ENCODE results near the gene ADGRG1. TPM values are rescaled to one million over a fixed set of nuclear protein-coding genes. Genes with fewer than 3 reads are reported as not detected.
A peak's percentile ranks its signal among the peaks of the same experiment; 100 is the strongest.

Gene ADGRG1
- total RNA-seq, 1 experiment from 2014 or later = 20.6 TPM

GRCh38 chr16:57635266-57636097 is 7.1 kb downstream of the ADGRG1 start:
- DNase-seq (ENCODE audit: low read depth) = no peak

DNA sequence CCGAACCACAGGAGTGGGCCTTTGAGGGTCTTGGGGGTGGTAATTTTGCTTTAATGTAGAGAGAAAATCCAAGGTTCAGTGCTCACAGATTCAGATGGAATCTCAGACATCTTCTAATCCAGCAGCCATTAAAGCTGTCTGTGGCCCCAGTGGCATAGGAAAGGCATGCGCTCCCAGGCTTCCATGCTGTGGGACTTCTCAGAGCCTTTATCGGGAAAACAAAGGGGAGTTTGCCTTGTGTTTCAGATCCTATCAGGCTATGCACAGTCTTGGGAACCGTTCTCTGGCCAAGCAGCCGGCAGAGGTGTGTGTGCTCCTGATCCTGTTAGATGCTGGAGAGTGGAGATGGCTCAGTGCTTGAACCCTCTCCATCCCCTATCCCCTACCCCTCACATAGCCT is 7.8 kb downstream of the ADGRG1 start:
- no peak for DNase-seq (ENCODE audit: low read depth)

GRCh38 chr16:57637020-57637419 is 8.6 kb downstream of the ADGRG1 start:
- no peak for DNase-seq (ENCODE audit: low read depth)

GRCh38 chr16:57637424-57637823 is 9.0 kb downstream of the ADGRG1 start:
- no peak for DNase-seq (ENCODE audit: low read depth)

DNA sequence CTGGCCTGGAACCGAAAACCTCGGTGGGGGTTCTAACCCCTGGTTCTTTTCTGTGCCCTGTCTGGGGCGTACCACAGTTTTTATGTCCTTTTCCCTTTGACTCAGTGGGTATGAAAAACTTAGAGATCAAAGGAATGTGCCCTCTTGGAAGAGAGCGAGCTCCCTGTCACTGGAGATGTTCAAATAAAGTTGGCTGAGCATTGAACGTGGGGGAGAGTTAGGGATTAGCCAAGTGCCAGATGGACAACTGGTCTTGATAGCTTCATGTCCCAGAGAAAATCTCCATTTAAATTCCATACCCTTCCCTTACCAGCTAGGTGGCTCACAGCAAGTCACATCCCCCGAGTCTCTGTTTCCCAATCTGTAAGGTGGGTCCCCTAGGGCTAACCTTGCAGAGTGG is 9.5 kb downstream of the ADGRG1 start:
- no peak for DNase-seq (ENCODE audit: low read depth)

DNA sequence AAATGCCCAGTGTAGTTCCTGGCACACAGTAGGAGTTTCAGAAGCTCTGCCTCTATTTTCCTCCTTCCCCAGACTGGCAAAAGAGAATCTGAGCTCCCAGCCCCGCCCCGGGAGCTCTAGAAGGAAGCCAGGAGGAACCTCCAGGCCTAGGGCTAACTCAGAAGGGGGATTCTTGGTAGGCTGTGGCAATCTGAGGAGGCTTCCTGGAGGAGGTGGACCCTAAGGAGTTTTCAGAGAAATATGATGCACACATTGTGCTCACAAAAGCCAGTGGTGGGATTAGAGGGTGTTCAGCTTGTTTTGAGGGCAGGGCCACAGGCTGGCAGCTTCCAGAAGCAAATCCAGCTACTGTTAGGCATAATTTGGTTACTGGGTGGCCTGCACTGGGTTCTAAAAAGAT is 10.0 kb downstream of the ADGRG1 start:
- no peak for DNase-seq (ENCODE audit: low read depth)

DNA sequence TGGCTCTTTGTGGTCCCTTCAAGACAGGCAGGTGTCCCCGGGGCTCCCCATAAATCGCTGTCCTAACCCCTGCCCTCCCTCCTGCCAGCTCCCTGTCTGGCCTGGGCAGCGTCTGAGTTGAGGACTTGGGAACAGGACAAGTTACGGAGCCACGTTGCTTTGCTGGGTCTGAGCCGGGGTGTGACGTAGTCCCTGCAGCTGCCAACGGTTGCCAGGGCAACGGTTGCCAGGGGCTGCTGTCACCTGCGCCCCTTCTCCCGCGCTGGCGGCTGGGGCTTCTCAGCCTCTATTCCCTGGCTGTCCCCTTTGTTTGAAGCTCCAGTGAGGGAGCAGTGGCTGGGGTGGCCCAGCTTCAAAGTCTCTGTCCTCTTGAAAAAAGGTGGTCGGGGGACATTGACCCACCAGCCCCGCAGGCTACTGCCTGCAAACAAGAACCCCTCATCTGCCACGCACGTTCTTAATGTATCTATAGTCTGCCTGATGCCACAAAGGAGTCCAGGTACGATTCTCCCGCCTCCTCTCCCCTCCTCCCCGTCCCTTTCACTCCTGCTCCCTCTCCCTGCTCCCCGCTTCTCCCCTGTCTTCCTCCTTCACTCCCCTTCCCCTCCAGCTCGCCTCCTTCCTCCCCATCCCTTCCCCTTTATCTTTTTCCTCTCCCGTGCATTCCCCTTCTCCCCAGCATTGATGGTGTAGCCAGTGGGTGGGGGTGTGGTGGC is 10.9 kb downstream of the ADGRG1 start:
- no peak for DNase-seq (ENCODE audit: low read depth)

- DNase-seq (ENCODE audit: low read depth) = no peak
Observed at GRCh38 chr16:57640185-57640584, 11.8 kb downstream of the ADGRG1 start.

GRCh38 chr16:57640612-57641011 is 12.2 kb downstream of the ADGRG1 start:
- no peak for DNase-seq (ENCODE audit: low read depth)

DNA sequence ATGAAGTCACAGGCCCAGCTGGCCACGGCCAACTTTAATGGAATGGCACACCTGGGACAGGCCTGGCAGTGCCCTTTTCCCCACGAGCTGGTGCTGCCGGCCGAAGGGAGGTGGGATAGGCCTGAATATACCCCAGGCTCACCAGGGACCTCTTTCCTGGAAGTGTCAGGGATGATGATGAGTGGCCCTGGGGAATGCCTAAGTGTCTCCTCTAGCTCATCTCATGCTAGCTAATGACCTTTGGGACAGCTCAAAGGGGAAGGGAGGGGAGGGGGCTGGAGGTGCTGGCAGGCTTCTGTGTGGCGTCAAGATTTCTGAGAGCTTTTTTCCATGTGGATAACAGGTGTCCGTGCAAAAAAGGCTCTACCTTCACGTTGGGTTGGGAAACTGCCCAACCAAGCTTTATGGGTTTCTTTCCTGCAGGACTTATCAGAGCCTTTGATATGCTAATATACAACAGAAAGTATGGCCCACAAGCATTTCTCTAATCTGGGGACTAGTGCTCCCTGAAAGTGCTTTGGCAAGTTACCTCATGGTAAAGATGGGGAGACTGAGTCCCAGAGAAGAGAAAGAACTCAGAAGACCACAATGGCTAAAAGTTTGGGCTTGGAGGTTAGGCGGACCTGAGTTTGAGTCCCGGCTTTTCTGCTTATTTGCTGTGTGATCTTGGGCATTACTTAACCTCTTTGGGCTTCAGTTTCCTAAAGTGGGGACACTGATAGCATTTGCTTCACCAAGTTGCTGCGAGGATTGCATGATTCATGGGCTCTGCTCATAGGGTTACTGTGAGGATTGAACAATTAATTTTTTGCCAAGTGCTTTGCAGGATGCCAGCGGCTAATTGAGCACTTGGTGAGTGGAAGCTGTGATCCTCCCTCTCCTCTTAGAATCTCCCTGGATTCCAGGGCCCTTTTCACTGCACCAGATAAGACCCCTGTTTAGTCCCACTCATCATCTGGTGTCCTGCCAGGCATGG is 14.0 kb downstream of the ADGRG1 start:
- DNase-seq (ENCODE audit: low read depth) = peak; percentile 44

DNA sequence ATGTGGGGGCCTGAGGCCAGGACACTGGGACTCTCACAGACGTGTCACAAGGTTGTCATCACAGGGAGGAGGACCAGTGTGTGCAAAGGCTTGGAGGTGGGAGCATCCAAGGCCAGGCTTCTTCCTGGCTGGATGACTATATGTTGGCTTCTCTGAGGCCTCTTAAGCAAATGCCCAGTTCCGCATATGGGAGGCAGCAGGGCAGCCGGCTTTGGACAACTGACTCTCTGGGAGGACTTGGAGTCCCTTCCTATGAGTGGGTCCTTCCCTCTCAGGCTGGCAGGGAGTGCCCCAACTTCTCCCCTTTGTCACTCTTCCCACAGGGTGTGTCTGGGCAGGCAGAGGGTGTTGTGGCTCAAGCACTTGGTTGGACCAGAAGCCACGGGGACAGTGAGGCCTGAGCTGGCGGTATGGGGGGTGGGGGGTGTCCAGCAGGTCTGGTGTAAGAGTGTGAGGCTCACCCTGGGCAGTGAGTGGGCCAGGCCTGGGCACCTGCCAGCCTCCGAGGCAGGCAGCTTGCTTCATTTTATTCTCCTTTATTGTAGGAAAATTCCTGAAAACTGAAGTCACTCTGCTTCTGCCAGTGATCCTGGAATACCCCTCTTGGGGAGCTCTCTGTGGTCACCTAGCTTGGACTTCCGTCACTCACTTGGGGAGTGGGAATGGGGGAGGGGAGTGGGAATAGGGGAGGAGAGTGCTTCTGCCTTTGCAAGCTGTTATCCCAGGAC is 14.9 kb downstream of the ADGRG1 start:
- DNase-seq (ENCODE audit: low read depth) = peak; percentile 93

- DNase-seq (ENCODE audit: low read depth) = no peak
Observed at GRCh38 chr16:57643910-57644309, 15.5 kb downstream of the ADGRG1 start.

DNA sequence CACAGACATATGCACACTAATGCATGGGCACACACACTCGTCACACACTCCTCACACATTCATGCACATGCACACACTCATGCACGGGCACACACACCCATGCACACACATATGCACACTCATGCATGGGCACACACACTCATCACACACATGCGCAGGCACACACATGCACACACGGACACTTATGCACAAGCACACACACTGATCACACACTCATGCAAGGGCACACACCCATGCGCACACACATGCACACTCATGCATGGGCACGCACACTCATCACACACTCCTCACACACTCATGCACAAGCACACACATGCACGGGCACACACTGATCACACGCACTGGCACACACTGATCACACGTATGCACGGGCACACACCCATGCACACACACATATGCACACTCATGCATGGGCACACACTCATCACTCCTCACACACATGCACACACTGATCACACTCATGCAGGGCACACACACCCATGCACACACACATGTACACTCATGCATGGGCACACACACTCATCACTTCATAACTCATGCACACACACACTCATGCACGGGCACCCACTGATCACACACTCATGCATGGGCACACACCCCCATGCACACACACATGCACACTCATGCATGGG is 16.1 kb downstream of the ADGRG1 start:
- DNase-seq (ENCODE audit: low read depth) = no peak

GRCh38 chr16:57645169-57645568 is 16.7 kb downstream of the ADGRG1 start:
- DNase-seq (ENCODE audit: low read depth) = no peak

- DNase-seq (ENCODE audit: low read depth) = peak; percentile 76
Observed at GRCh38 chr16:57645691-57646387, 17.4 kb downstream of the ADGRG1 start.

- peak; percentile 39 for DNase-seq (ENCODE audit: low read depth)
Observed at GRCh38 chr16:57646388-57647039, 18.1 kb downstream of the ADGRG1 start.

DNA sequence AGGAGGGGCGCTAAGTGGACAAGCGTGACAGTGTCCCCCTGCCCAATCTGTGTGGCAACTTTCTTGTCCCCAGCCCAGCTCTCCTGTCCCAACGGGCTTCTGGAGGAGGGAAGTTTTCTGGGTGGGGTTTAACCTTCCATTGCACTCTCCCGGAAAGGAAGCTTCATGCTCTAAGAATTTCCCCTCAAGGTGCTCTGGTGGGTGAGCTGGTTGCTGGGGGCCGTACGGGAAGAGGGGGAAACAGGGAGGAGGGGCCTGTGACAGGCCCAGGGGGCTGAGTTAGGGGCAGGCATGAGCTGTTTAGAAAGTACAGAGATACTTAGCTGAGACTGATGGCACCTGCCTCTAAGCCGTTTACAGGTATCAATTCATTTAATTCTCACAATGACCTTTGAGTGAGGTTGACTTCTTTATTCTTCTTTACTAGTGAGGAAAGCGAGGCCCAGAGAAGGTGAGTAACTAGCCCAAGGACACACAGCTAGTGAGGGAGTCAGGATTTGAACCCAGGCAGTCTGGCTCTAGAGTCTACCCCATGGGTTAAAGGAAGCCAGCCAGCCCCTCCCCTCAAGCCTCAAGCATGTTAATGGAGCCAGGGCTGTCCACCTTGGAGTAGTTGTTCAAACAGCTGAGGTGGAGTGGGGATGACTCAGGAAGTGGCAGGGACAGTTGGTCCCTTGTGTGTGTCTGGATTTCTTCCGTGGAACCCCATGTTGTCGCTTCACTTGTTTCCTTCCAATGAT is 18.9 kb downstream of the ADGRG1 start:
- peak; percentile 64 for DNase-seq (ENCODE audit: low read depth)

- no peak for DNase-seq (ENCODE audit: low read depth)
Observed at GRCh38 chr16:57648125-57648524, 19.7 kb downstream of the ADGRG1 start.

Data from M059J (cell line).